ENCODE results near the gene PLCL2. TPM values are rescaled to one million over a fixed set of nuclear protein-coding genes. Genes with fewer than 3 reads are reported as not detected.
"Not testable (repeated sequence)": the region's sequence is repeated elsewhere in the genome, so short reads cannot be mapped to it uniquely, and the experiment has no call there.

Gene PLCL2
- total RNA-seq, 1 donor from 2014 or later, result 12.4 TPM

GRCh38 chr3:17079933-17080332 lies 195.2 kb downstream of the PLCL2 start:
- DNase-seq, result no peak

- DNase-seq, result no peak
Measured at GRCh38 chr3:17081520-17081919, 196.8 kb downstream of the PLCL2 start.

- no peak for DNase-seq
Measured at GRCh38 chr3:17087509-17087908, 202.8 kb downstream of the PLCL2 start.

- DNase-seq, result no peak
Measured at GRCh38 chr3:17088017-17088416, 203.3 kb downstream of the PLCL2 start.

GRCh38 chr3:17088602-17089313 lies 204.0 kb downstream of the PLCL2 start:
- DNase-seq, result no peak

- DNase-seq, result no peak
Measured at GRCh38 chr3:17089314-17089700, 204.6 kb downstream of the PLCL2 start.

GRCh38 chr3:17090280-17090983 lies 205.7 kb downstream of the PLCL2 start:
- no peak for DNase-seq

- DNase-seq, result no peak
Measured at GRCh38 chr3:17091910-17092582, 207.3 kb downstream of the PLCL2 start.

GRCh38 chr3:17092583-17092933 lies 207.8 kb downstream of the PLCL2 start:
- no peak for DNase-seq

GRCh38 chr3:17094551-17094950 lies 209.8 kb downstream of the PLCL2 start:
- DNase-seq, result no peak

GRCh38 chr3:17103579-17103978 lies 218.8 kb downstream of the PLCL2 start:
- no peak for DNase-seq

GRCh38 chr3:17106801-17107200 lies 222.0 kb downstream of the PLCL2 start:
- not testable (repeated sequence) for DNase-seq

- DNase-seq, result no peak
Measured at GRCh38 chr3:17110660-17111396, 226.1 kb downstream of the PLCL2 start.

- no peak for DNase-seq
Measured at GRCh38 chr3:17111586-17111985, 226.8 kb downstream of the PLCL2 start.

GRCh38 chr3:17115186-17115585 lies 230.4 kb downstream of the PLCL2 start:
- DNase-seq, result no peak

GRCh38 chr3:17116007-17116600 lies 231.3 kb downstream of the PLCL2 start:
- no peak for DNase-seq

GRCh38 chr3:17118771-17119170 lies 234.0 kb downstream of the PLCL2 start:
- DNase-seq, result no peak

GRCh38 chr3:17119201-17120072 lies 234.7 kb downstream of the PLCL2 start:
- DNase-seq, result no peak

GRCh38 chr3:17120115-17120514 lies 235.4 kb downstream of the PLCL2 start:
- DNase-seq, result no peak

- DNase-seq, result no peak
Measured at GRCh38 chr3:17121336-17121735, 236.6 kb downstream of the PLCL2 start.

GRCh38 chr3:17122758-17123157 lies 238.0 kb downstream of the PLCL2 start:
- no peak for DNase-seq

All from dermis blood vessel endothelial cell (primary cell).